Spleen (tissue), 11 donors: Measurements from ENCODE around the gene ILKAP. TPM values are rescaled to one million over a fixed set of nuclear protein-coding genes. Genes with fewer than 3 reads are reported as not detected.

Experiments
- DNase-seq: peaks from one replicate; pipeline ENCODE4 v3.0.0-alpha.2; 2020
- H3K27ac ChIP-seq, 8 donors: fragments of 200-600 bp; sonication (generic) in 7 of 8; 1 replicate in 4 of 8; 2 replicates in 4 of 8; pipeline versions ENCODE4 v1.5.0 to v1.8.0; 2016 to 2021; ENCODE audit warnings: inconsistent platforms in 4 of 8, mild to moderate bottlenecking in 4 of 8, moderate library complexity in 1 of 8
- H3K27me3 ChIP-seq, 7 donors: fragments of 200-600 bp; sonication (generic) in 6 of 7; replicated peaks in 1 of 7; 1 replicate in 4 of 7; 2 replicates in 3 of 7; pipeline versions ENCODE4 v1.5.0 to v1.8.0; 2016 to 2021; ENCODE audit warnings: inconsistent platforms in 3 of 7, mild to moderate bottlenecking in 1 of 7
- H3K36me3 ChIP-seq, 6 donors: fragments of 200-600 bp; sonication (generic) in 5 of 6; 1 replicate in 4 of 6; 2 replicates in 2 of 6; pipeline versions ENCODE4 v1.5.0 to v1.8.0; 2016 to 2021; ENCODE audit warnings: inconsistent platforms in 2 of 6
- H3K4me1 ChIP-seq, 6 donors: fragments of 200-600 bp; sonication (generic) in 5 of 6; 1 replicate in 3 of 6; 2 replicates in 3 of 6; pipeline versions ENCODE4 v1.5.0 to v1.8.0; 2016 to 2021; ENCODE audit warnings: inconsistent platforms in 3 of 6
- H3K4me3 ChIP-seq, 8 donors: fragments of 200-600 bp; sonication (generic) in 7 of 8; 1 replicate in 4 of 8; 2 replicates in 4 of 8; pipeline versions ENCODE4 v1.5.0 to v1.8.0; 2016 to 2021; ENCODE audit warnings: inconsistent platforms in 4 of 8, mild to moderate bottlenecking in 4 of 8, moderate library complexity in 2 of 8
- H3K9me3 ChIP-seq, 8 donors: fragments of 200-600 bp; sonication (generic) in 7 of 8; 1 replicate in 4 of 8; 2 replicates in 4 of 8; pipeline versions ENCODE4 v1.5.0 to v1.8.0; 2016 to 2021; ENCODE audit warnings: inconsistent platforms in 4 of 8
- POLR2A ChIP-seq, 3 donors: fragments of 450-650 bp; IDR thresholded peaks; one replicate each; pipeline ENCODE4 v1.5.1; 2017; ENCODE audit warnings: antibody characterized with exemption in 3 of 3, mild to moderate bottlenecking in 1 of 3
- POLR2AphosphoS5 ChIP-seq, 3 donors: sonication (generic); formaldehyde crosslinking; IDR thresholded peaks; one replicate each; pipeline ENCODE4 v1.5.1; 2017; ENCODE audit warnings: antibody characterized with exemption in 3 of 3
- WGBS, 5 donors: extraction: QIAGEN DNeasy Blood & Tissue Kit in 3 of 5; methylation state at CpG; one replicate each; pipeline versions ENCODE4 v1.1.5 to v1.1.7; 2013 to 2018; 5-methylcytosine and 5-hydroxymethylcytosine counted together
- intact Hi-C: fragments of 100-400 bp; cut with DNase I; formaldehyde crosslinking; loops from one replicate; pipeline ENCODE4 v1.15.0; 2023; ENCODE audit warnings: low total_unique reads
- polyA plus RNA-seq, 3 donors: library from polyadenylated mRNA; stranded (reverse); fragments of 200-250 nt; gene quantifications; one replicate each; pipeline ENCODE4 v1.2.1, GENCODE V29; 2013
- total RNA-seq, 7 donors: library from RNA; depleted of rRNA in 3 of 7; stranded (reverse); fragments of >200 nt in 3 of 7; fragmentation: NEBNext Ultra II Directional in 4 of 7; extraction: Animal tissue kit (Norgen Biotek cat#: 25700) in 4 of 7; gene quantifications; one replicate each; pipeline versions ENCODE4 v1.1.0 to v1.2.1, GENCODE V29; 2016 to 2021
- TF ChIP-seq, protein P1 (sequence below), 11 experiments: fragments of 200-600 bp in 7 of 11; fragments of 450-650 bp in 4 of 11; sonication (generic) in 4 of 11; IDR thresholded peaks in 8 of 11; conservative IDR thresholded peaks in 3 of 11; 1 replicate in 7 of 11; 2 replicates in 4 of 11; pipeline versions ENCODE4 v1.4.0 to v1.8.0; 2016 to 2021; ENCODE audit warnings: antibody characterized with exemption in 11 of 11, inconsistent platforms in 4 of 11, mild to moderate bottlenecking in 1 of 11
- donor health status: healthy with polysubstance abuse.
- donor health status: DM: no; HTN: no; CAD: no; lungs with moderate emphysema.
- donor health status: DM: no; HTN: no; CAD: no.
- donor health status: Bipolar disorder and iron deficiency.
- donor health status: healthy.
- donor health status: DM: no; HTN: no; CAD: no.
- donor health status: DM: yes; HTN: yes; CAD: no.

ILKAP gene
- total and polyA plus RNA-seq, 10 donors, result 39.7 to 64.5 (median 50.1) TPM

DNA sequence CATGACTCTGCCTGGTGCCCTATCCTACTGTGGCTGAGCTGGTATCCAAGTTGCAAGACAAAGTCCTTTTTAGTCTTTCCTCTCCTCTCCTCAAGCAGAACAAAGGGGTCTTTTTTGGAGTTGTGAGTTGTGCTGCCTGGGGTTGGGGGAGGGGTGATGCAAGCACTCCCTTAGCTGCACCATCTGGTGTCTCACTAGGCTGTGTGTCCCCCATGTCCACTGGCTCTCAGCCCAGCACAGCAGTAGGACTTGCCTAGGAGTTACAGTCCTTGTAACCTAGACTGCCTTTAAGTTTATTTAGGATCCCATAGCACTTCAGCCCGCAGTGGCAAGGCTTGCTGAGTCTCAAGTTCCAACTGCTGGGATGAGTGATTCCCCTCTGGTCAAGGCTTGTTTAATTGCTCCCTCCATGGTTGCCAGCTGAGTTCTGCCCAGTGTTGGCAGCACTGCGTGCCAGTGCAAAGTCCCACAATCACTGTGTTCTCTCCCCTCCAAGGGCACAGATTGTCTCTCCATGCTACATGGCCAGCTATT is 13.2 kb upstream of the ILKAP start:
- 87 to 100% (median 95%) methylated on average over 2 of the region's 2 CpGs for WGBS, 5 donors
- TF ChIP-seq POLR2A (IDR thresholded peaks at IDR 0.05) (no peak), POLR2AphosphoS5 (IDR thresholded peaks at IDR 0.05) (no peak)
- TF ChIP-seq, protein P1, sequence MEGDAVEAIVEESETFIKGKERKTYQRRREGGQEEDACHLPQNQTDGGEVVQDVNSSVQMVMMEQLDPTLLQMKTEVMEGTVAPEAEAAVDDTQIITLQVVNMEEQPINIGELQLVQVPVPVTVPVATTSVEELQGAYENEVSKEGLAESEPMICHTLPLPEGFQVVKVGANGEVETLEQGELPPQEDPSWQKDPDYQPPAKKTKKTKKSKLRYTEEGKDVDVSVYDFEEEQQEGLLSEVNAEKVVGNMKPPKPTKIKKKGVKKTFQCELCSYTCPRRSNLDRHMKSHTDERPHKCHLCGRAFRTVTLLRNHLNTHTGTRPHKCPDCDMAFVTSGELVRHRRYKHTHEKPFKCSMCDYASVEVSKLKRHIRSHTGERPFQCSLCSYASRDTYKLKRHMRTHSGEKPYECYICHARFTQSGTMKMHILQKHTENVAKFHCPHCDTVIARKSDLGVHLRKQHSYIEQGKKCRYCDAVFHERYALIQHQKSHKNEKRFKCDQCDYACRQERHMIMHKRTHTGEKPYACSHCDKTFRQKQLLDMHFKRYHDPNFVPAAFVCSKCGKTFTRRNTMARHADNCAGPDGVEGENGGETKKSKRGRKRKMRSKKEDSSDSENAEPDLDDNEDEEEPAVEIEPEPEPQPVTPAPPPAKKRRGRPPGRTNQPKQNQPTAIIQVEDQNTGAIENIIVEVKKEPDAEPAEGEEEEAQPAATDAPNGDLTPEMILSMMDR (IDR thresholded peaks at IDR 0.05 in 8 of 11, conservative IDR thresholded peaks at IDR 0.05 in 3 of 11), result no peak

DNA sequence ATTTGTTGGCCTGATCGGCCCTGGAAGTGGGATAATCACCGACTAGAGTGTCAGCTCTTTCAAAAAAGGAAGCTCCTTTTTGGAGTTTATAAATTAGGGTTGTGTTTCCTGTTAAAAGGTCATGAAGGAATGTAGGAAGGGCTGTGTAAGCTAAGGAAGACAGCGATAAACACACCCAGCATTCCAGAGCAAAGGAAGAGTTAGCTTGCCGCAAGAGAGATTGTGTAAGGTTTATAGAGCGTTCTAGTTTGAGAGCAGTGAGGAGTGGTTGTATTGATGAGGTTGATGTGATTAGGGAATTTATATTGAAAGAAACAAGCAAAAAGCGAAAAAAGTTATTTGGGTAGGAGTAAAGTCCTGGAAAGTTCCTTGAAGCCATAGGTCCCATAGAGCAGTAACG is 3.5 kb upstream of the ILKAP start:
- no peaks in the 10 kb centered on the region for H3K9me3 ChIP-seq
- no peaks in the 10 kb centered on the region for H3K27me3 ChIP-seq
- peak overlapping the region in 1 of 8 donors; percentile 8 for H3K27ac ChIP-seq
- intact Hi-C loops, result no loop called here
- WGBS, 5 donors, result 64 to 77% (median 69%) methylated on average over 7 of the region's 7 CpGs
- no peak for DNase-seq
- no peak for TF ChIP-seq POLR2A (IDR thresholded peaks at IDR 0.05)
- TF ChIP-seq, protein P1 (IDR thresholded peaks at IDR 0.05 in 8 of 11, conservative IDR thresholded peaks at IDR 0.05 in 3 of 11), result no peak
- TF ChIP-seq POLR2AphosphoS5 (IDR thresholded peaks at IDR 0.05), result no peak
- H3K4me1 ChIP-seq, result peaks cover 5 to 19% (median 13%) of the 10 kb centered on the region in 6 donors
- no peaks in the 10 kb centered on the region for H3K36me3 ChIP-seq
- H3K4me3 ChIP-seq, result no peak overlapping the region

More for the DNA sequence above, 13.2 kb upstream of the ILKAP start:
- Histone ChIP-seq H3K4me1 (no peaks in the 10 kb centered on the region), H3K27me3 (peaks cover 0 to 13% (median 0%) of the 10 kb centered on the region in 7 donors), H3K36me3 (no peaks in the 10 kb centered on the region), H3K4me3 (no peak overlapping the region), H3K27ac (no peak overlapping the region), H3K9me3 (no peaks in the 10 kb centered on the region)
- no peak for DNase-seq
- intact Hi-C loops, result no loop called here

DNA sequence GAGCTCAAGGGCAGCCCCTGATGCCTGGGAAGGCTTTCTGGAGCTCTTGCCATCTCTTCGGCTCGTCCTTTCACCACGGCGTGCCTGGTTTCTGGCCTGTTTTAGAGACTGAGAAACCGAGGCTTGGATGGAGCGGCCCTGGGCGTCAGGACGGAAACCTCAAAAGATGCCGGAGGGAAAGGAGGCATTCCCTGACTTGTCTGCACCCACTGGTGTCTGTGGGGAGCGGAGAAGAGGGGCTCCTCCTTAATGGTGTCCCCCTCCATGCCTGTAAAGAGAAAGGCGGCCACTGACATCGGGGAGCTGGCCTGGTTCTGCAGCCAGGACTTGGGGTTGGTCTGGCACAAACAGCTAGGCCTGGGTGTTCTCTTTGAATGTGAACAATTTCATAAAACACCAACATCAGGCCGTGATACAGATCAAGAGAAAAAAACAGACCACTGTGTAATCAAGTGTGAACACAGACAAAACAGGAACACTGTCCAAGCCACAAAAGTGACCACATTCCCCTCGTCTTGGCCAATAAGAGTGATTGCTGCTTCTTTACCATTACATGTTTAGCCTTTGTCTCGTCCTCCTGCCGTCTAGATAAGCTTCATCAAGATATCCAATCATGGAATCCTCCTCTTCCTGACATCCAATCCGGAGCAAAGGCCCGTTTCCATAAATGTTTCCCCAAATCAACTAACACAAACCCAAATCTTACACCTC is 633 bp upstream of the ILKAP start:
- WGBS, 5 donors, result 48 to 62% (median 54%) methylated on average over 18 of the region's 18 CpGs
- TF ChIP-seq POLR2AphosphoS5 (IDR thresholded peaks at IDR 0.05) (no peak), POLR2A (IDR thresholded peaks at IDR 0.05) (no peak)
- TF ChIP-seq, protein P1 (IDR thresholded peaks at IDR 0.05 in 8 of 11, conservative IDR thresholded peaks at IDR 0.05 in 3 of 11), result no peak
- Histone ChIP-seq H3K4me3 (peak overlapping the region in 7 of 8 donors; percentile 16 to 90 (median 69)), H3K9me3 (no peaks in the 10 kb centered on the region), H3K27ac (peak overlapping the region; percentile 72 to 97 (median 94)), H3K4me1 (peaks cover 19 to 47% (median 39%) of the 10 kb centered on the region in 6 donors), H3K27me3 (no peaks in the 10 kb centered on the region), H3K36me3 (no peaks in the 10 kb centered on the region)
- no peak for DNase-seq
- intact Hi-C loops, result no loop called here

DNA sequence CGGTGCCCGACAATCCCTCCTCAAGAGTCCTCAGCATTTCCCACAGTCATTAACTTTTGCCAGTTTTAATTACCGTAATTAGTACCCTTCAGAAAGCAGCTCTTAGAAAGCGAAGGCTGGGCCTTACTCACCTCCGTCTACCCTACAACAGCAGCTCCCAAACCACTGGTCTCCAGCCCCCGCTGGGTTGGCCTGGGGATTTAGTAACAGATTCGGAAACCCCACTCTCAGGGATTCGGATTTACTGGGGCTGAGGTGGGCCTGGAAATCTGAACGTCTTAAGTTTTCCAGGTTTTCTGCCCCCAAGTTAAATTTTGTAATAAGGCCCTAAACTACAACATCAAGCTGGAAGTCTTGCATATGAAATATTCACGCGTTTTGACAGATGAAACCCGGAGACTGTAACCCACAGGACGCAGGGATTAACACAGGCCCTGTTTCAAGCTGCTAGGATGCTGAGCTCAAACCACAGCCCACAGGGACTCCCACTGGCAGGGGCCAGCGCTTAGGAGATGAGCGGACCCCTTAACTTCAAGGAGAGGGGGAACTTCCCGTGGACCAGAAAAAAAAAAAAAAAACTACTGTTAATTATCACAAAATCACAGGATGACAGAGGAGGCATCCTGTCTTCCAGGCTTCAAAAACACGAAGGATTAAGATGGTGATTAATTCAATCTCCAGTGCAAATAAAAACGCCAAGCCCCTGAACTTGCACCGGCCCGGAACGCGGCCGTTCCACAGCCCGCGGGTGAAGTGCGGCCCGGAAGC is 985 bp downstream of the ILKAP start:
- intact Hi-C loops, result no loop called here
- TF ChIP-seq, protein P1 (IDR thresholded peaks at IDR 0.05 in 8 of 11, conservative IDR thresholded peaks at IDR 0.05 in 3 of 11), result no peak
- TF ChIP-seq POLR2A (IDR thresholded peaks at IDR 0.05) (no peak), POLR2AphosphoS5 (IDR thresholded peaks at IDR 0.05) (no peak)
- 10 to 15% (median 12%) methylated on average over 27 of the region's 27 CpGs for WGBS, 5 donors
- Histone ChIP-seq H3K4me1 (peaks cover 21 to 63% (median 53%) of the 10 kb centered on the region in 6 donors), H3K36me3 (no peaks in the 10 kb centered on the region), H3K27me3 (no peaks in the 10 kb centered on the region), H3K4me3 (peak overlapping the region; percentile 62 to 90 (median 72)), H3K27ac (peak overlapping the region; percentile 80 to 97 (median 94)), H3K9me3 (no peaks in the 10 kb centered on the region)
- no peak for DNase-seq
